ENCODE measurements around the gene SHOC2.

SHOC2 gene

DNA sequence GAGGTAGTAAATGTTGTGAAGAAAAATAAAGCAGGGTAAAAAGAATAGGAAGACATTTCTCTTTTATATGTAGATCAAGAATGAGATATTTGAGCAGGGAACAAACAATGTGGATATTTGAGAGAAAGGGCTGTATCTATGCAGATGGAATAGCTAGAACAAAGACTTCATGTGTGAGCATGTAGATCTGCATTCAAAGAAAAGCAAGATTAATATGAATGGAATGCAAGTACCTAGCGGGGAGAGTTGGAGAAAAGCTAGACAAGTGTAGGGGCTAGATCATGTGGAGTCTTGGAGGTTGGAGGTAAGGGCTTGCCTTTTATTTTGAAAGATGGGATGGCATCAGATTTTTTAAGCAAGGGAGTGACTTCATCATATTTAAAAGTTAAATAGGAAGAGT lies 27.1 kb downstream of the SHOC2 start:
- no peak for DNase-seq (ENCODE audit: low spot score)

DNA sequence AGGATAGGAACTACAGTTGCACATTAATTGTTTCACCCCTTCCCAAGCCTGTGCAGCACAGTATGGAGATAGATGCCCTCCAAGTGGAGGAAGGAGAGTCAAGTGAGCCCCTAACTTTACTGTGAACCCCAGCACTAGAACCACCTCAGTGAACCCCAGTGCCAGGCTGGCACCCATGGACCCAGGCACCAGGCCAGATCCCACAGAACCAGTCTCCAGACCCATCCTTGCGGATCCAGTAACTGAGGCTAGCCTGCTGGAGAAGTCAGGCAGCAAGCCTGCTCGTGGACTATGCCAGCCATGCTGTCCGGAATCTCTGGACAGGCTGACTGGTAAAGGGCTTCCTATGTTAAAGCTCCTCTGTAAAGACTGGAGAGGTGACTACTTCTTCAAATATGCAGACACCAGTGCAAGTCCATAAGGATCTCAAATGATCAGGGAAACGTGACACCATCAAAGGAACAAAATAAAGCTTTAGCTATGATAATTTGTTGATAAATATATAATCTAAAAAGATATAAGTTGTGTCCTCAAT lies 27.7 kb downstream of the SHOC2 start:
- DNase-seq (ENCODE audit: low spot score), result no peak

DNA sequence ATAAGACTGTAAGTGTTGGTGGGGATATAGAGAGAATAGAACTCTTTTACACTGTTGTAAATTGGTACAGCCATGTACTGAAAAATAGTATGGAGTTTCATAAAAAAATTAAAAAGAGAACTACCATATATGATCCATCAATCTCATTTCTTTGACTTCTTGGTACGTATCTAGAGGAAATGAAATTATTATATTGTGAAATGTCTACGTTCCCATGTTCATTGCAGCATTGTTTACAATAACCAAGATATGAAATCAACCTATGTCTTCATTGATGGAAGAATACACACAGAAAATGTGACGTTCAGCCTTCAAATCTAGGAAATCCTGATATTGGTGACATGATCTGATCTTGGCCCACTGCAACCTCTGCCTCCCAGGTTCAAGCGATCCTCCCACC lies 32.0 kb downstream of the SHOC2 start:
- DNase-seq (ENCODE audit: low spot score), result no peak

DNA sequence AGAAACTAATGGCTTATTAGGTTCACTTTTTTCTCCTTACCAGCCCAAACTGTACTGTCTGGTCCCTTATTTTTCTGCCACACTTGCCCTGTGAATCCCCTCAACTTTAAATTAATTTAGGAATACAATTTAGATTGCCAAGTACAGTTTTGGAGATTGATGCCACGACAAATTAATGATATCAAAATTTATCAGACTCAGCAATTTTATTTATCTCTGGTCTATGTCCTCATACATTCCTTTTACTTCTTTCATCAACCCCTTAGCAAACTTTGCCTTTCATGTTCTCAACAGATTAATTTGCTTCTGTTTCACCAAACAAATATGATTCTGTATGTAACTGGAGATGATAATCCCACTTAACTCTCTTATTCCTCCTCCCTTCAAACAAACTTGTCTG lies 38.2 kb downstream of the SHOC2 start:
- no peak for DNase-seq (ENCODE audit: low spot score)

DNA sequence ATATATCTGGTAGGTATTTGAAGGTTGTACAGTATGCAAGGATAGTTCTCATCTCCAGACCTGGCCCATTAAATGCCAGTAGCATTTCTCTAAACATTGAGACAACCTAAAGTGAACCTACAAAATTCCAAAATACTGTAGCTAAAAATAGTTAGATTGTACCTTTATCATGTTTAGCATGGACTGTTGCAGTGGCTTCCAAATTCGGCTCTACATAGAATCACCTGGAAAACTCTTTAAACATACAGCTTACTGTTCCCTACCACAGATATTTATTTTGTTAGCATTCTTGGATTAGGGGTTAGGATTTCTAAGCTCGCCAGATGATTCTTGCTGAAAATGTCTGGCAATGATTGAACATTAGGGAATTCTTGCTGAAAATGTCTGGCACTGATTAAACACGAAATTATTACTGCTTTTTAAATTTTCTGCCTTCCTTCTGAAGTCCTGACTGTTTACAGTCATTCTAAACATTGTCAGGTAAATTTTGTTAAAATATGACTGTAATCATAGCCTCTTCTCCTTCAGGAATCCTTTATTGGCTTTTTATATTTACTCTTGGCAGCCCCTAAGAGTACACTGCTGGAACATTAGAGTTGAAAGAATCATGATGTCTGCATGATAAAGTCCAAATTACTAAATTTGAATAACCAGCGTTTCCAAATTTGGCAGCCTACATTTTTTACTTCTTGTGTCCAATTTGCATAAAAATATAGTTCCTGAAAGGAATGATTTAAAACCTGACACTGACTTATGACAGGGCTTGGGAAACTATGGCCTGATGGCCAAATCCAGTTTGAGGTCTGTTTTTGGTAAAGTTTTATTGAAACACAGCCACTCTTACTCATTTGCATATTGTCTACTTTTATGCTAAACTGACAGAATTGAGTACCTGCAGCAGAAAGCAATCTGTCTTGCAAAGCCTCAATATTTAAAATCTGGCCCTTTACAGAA lies 40.3 kb downstream of the SHOC2 start:
- peak; percentile 25 for DNase-seq (ENCODE audit: low spot score)

DNA sequence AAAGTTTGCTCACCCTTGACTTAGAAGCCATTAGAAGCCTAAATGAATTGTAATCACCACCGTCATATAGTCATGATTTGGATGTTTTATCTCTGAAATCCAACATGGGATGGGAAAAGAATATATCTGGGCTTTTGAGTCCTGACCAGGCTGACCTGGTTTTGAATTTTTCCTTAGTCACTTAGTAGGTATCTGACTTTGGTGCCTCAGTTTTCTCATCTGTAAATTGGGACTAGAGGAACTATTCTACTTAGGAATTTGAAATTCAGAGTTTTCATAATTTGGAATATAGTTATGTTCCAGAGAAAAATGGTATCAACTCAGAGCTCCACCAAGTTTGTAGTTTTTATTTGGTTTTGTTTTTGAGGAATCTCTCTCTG lies 40.9 kb downstream of the SHOC2 start:
- no peak for DNase-seq (ENCODE audit: low spot score)

DNA sequence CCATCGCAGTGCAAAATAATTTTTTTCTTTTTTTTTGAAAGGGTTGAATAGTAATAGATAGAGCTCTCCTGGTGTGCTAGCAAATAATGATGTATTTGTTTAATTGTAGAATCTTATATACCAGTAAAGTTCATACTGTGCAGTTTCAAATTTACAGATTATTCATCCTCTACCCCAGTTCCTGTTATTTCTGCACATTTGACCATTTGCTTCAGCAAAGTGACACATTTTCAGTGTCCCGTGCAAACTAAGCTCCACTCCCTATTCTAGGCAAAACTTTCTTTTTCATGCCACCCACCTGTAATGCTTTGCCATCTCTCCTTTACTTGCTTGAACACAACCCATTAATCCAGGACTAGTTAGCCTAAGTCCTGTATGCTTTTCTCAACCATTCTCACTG lies 43.0 kb downstream of the SHOC2 start:
- no peak for DNase-seq (ENCODE audit: low spot score)

DNA sequence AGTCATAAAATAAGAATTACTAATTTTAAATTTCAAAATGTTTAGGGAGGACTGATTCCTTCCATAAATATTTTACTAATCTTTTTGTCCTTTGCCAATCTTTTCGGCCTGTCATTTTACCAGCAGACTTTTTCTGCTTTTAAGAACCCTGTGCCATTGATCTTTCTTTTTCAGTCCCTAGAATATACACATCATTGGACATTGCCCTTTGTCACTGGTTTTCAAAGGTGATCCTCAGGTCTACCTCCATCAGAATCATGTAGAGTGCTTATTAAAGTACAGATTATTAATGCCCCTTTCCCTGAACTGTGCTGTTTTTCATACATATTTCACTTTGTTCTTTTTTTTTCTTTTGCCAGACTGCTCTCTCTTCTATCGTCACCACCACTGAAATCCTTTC lies 43.8 kb downstream of the SHOC2 start:
- no peak for DNase-seq (ENCODE audit: low spot score)

DNA sequence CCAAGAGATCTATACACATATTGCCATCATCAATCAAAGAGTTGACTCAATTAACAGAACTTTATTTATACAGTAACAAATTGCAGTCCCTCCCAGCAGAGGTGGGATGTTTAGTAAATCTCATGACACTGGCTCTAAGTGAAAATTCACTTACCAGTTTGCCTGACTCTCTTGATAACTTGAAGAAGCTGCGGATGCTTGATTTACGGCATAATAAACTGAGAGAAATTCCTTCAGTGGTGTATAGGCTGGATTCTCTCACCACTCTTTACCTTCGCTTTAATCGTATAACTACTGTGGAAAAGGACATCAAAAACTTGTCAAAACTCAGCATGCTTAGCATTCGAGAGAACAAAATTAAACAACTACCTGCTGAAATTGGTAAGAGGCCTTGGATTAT lies 45.3 kb downstream of the SHOC2 start:
- no peak for DNase-seq (ENCODE audit: low spot score)

DNA sequence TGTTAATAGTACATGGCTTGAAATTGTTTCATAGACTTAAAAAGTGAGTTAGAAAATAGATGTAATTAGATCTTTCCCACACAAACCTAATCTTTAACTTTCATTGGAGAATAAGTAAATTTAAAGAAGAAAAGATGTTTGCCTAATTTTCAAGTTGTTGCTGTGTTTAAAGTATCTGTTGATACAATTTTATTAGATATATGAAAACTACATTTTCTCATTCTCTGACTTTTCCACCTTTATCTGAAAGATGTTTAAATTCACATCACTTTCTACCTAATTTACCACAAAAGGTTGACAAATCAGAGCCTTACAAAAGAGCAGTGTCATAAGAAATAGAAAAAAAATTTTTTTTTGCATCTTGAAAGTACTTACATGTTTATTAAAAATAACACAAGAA lies 45.8 kb downstream of the SHOC2 start:
- no peak for DNase-seq (ENCODE audit: low spot score)

DNA sequence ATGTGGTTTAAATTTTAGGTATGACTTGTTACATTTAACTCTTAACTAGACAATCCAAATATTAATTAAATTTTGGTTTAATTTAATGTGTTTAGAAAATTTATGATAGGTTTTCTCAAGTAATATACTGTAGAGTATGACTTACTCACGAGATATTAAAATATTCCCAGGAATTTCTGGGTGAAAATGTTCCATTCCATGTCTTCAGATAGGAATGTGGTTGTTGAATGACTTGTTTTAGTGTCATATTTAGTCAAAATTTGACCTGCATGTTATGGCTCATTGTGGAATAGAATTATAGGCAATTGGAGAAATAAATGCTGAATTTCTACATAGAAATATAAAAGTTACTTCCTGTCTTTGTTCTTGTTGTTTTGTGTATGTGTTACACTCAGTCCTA lies 46.7 kb downstream of the SHOC2 start:
- peak; percentile 11 for DNase-seq (ENCODE audit: low spot score)

DNA sequence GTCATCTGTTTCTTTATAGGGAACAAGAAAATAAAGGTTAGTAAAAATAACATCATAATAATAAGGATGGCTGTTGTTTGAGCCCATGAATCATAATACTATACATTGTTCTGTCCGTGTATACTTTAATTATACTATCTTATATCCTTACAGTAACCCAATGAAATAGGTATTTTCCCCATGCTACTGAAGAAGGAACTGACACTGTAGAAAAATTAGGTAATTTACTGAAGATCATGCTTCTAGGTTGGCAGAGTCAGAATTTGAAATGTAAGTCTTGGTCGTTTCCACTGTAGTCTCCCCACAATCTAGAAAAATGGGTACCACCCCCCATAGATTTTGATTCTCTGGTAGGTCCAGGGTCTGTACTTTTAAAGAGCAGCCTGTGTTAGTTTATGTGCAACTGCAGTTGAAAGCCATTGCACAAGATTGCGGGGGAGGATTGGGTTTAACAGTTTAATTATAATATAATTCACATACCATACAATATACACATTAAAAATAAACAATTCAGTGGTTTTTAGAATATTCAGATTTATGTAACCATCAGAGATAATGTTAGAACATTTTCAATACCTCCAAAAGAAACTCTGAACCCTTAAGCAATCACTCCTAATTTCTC lies 47.7 kb downstream of the SHOC2 start:
- no peak for DNase-seq (ENCODE audit: low spot score)

DNA sequence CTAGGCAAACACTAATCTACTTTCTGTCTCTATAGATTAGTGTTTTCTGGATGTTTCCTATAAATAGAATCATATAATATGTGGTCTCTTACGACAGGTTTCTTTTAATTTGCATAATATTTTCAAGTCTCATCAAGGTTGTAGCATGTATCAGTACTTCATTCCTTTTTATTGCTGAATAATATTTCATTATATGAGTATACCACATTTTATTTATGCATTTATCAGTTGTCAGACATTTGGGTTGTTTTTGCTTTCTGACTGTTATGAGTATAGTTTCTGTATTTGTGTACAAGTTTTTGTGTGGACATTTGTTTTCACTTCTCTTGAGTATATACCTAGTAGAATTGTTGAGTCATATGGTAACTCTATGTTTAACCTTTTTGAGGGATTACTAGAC lies 48.2 kb downstream of the SHOC2 start:
- DNase-seq (ENCODE audit: low spot score), result no peak

DNA sequence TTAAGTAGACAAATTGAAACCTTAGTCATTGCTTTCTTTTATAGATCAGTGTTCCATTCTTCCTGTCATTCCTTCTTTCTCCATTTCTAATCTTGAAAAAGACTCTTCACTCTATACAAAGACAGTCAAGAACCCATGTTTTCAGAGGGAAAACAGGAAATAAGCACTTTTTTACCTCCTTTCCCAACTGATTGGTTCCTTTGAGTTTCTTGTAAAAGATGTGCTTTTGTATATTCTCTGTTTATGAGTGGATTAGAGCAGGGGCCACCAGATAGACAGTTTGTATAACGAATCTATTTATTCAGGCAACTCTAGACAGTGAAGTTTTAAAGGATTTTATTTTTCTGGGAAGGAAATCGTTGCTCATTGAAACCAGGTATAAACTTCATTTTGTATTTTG lies 49.8 kb downstream of the SHOC2 start:
- DNase-seq (ENCODE audit: low spot score), result no peak

DNA sequence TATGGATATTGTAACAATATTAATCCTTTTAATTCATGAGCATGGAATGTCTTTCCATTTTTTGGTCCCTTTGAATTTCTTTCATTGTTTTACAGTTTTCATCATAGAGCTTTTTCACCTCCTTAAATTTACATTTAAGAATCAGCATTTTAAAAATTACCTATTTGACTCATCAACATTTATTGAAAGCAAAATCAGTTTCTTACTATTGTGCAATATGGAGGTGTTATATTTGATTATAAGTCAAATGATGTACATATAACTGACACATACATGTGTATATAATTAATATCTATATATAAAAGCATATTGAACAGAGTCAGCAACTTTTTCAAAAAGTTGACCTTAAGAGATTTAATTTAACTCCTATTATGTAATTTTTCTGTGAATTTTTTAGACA lies 52.2 kb downstream of the SHOC2 start:
- no peak for DNase-seq (ENCODE audit: low spot score)

DNA sequence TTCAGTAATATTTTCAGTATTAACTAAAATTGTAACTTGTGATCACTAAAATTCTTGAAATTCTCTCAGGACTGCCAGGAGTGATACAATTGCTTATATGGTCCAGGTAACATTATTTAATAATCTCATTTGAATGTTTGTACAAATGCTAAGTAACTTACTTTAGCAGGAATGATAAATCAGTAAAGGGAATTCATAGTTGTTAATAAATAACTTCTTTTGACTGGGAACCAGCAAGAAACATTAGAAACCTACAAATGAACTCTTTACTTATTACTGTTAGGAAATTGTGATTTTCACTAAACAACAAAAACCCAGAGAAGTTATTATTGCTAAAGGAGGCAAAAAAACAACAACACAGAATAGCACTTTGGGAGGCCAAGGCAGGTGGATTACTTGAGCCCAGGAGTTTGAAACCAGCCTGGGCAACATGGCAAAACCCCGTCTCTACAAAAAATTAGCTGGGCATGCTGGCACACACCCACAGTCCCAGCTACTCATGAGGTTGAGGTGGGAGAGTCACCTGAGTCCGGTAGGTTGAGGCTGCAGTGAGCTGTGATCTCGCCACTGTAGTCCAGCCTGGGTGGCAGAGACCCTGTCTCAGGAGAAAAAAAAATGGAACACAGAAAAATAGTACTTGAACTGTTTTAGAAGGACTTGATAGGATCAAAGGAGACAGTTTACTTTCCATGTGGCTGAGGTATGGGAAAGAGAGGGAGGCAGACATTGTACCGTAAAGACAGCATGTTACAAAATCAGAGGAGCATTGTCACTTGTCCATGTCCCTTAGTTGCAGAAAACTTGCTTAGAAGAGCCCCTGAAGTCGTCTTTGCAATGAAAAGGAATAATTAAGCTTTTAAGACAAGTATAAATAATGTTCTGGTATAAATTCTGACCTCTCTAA lies 53.1 kb downstream of the SHOC2 start:
- DNase-seq (ENCODE audit: low spot score), result no peak

DNA sequence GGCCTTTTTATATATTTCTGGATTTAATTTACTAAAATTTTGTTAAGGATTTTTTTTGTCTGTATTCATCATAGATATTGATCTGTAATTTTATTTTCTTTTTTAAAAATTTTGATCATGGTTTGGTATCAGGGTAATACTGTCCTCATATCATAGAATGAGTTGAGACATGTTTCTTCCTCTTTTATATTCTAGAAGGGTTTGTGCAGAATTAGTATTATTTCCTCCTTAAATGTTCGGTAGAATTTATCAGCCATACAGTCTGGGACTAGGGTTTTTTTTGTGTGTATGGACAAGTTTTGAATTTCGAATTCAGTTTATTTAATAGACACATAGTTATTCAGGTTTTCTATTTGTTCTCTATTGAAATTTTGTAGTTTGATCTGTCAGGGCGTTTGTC lies 54.0 kb downstream of the SHOC2 start:
- DNase-seq (ENCODE audit: low spot score), result no peak

DNA sequence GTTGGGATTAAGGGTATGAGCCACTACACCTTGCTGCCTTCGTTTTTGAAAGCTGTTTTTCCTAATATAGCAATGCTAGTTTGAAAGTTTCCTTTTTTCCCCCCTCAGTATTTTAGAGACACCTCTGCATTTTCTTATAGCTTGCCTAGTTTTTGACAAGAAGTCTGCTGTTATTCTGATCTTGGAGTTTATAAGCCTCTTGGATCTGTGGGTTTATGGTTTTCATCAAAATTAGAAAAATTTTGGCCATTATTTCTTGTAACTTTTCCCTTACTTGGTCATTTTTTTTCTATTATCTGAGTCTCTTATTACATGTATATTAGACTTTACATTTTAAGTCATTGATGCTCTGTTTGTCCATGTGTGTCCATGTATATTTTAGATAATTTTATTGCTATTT lies 57.2 kb downstream of the SHOC2 start:
- no peak for DNase-seq (ENCODE audit: low spot score)

DNA sequence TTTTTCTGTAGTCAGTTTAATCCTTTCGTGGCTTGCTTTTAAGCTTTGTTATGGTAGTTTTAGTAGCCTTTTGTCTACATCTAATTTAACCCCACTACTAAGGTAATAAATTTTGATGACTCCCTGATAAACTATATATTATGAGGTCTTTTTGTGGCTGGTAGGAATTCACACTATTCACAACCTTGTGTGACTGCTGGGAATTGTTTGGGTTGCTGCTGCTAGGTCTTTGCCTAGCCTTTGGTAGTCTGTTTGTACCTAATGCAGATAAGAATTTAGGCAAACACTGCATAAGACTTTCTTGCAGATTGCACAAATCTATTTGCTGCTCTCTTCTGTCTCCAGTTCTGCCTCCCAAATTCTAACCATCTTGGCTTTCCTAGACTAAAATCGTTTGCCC lies 58.3 kb downstream of the SHOC2 start:
- no peak for DNase-seq (ENCODE audit: low spot score)

DNA sequence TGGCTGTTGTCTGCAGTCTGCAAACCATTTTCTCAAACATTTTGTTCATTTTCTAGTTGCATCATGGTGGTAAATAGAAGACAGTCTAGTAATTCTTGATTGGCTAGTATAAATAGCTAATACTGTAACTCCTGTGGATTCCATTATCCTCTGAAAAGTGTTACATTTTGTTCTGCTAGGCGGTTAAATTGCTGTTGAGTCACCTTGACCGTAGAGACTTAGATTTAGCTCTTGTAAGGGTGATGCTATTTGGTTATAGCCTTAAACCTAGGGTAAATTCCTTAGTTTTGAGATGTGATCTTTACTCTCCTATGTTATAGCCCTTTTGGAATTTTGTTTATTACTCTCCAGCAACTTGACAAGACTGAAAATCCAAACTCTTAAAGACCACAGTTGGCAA lies 58.8 kb downstream of the SHOC2 start:
- no peak for DNase-seq (ENCODE audit: low spot score)

DNA sequence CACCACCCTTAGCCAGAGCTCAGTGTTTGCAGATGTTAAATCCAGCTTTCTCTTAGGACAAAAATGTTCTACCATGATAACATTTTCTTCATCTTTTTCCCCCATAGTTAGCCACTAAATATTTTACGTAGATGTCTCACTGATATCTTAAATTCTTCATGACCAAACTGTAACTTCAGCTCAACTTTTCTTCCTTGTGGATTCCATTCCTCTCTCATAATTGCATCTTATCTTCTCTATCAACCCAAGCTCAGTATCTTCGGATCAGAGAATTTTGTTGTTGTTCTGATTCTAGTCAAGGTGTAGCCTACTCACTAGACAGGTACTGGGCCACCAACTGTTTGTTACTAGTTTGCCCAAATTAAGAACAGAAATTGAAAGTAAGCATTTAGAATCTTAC lies 60.2 kb downstream of the SHOC2 start:
- no peak for DNase-seq (ENCODE audit: low spot score)

DNA sequence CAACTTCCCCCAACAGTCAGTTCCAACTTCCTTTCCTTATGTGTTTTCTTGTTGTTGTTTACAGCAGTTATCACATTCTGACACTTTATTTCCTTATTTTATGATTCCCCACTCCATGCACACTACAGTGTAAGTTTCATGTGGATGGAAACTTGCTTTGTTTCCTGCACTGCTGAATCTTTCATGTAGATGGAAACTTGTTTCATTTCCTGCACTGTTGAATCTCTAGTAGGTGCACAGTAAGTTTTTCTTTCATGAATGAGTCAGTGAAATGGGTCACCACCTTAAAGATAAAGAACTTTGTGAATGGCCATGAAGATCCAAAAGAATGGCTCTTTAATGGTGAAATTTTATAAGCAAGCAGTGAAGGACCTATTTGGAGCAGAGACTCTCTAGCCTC lies 61.4 kb downstream of the SHOC2 start:
- no peak for DNase-seq (ENCODE audit: low spot score)

DNA sequence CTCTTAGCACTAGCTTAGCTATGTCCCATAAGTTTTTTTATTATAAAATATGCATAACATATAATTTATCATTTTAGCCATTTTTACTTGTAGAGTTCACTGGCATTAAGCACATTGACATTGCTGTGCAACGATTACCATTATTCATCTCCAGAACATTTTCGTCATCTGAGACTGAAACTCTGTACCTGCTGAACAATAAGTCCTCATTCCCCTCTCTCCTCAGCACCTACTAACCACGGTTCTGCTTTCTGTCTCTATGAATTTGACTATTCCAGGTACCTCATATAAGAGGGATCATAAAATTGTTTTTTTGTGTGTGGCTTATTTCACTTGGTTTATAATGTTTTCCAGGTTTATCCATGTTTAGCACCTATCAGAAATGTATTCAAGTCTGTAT lies 64.1 kb downstream of the SHOC2 start:
- DNase-seq (ENCODE audit: low spot score), result no peak

Measured in GM03348 (cell line).